Transverse colon (tissue), 3 donors: ENCODE measurements around the gene STT3B.

Experiments used
- CTCF ChIP-seq, 5 experiments: fragments of 200-600 bp in 3 of 5; fragments of 450-650 bp in 2 of 5; sonication (generic) in 3 of 5; IDR thresholded peaks; 1 replicate in 2 of 5; 2 replicates in 3 of 5; pipeline ENCODE4 v1.5.1; 2016 to 2017; ENCODE audit warnings: antibody characterized with exemption in 5 of 5, inconsistent platforms in 3 of 5, mild to moderate bottlenecking in 2 of 5, moderate library complexity in 1 of 5
- EP300 ChIP-seq: sonication (generic); formaldehyde crosslinking; IDR thresholded peaks from one replicate; pipeline ENCODE4 v1.6.1; 2017; ENCODE audit warnings: antibody characterized with exemption, low read depth
- POLR2A ChIP-seq: fragments of 450-650 bp; IDR thresholded peaks from one replicate; pipeline ENCODE4 v1.6.1; 2016; ENCODE audit warnings: antibody characterized with exemption, mild to moderate bottlenecking, moderate library complexity

- TF ChIP-seq CTCF (IDR thresholded peaks at IDR 0.05) (no peak), POLR2A (no peak), EP300 (no peak)
These were observed 17.0 kb upstream of the STT3B start for GRCh38 chr3:31515486-31516284.
